ENCODE results near the gene TOM1L2.

DNA sequence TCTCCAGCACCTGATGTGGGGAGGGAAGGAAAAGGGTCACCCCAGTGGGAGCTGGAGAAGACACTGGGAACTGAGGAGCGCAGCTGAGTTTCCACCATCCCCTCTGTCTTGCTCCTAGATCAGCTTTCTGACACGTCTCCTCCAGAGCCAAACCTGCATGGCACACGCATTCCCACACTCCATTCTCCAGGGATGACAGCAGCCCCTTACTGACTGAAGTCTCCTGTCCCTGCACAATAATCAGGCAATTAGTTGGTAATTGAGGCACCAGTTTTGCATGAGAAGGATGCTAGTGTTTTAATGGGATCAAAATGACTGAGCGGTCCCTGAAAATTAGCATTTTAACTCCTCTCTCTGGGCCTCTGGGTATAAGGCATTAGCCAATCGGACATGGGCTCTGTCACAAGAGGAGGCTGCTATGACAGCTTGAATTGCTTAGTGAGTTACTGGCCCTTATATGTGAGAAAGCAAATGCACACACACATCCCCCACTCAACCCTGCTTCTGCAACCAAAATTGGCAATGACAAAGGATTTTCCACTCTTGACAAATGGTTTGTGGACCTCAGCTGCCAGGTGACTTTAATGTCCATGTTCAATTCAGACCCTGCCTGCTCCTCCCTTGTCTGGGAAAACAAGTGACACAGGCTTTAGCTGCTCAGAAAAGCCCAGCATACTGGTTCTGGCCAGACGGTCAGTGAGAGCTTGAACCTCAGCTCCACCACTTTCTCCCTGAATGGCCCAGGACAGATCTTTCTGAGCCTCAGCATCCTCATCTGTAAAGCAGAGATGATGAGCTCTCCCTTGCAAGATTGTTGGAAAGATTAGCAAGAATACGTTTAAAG is 78.2 kb downstream of the TOM1L2 start:
- no peak for TF ChIP-seq POLR2A (IDR thresholded peaks at IDR 0.05)
- TF ChIP-seq, protein P1, sequence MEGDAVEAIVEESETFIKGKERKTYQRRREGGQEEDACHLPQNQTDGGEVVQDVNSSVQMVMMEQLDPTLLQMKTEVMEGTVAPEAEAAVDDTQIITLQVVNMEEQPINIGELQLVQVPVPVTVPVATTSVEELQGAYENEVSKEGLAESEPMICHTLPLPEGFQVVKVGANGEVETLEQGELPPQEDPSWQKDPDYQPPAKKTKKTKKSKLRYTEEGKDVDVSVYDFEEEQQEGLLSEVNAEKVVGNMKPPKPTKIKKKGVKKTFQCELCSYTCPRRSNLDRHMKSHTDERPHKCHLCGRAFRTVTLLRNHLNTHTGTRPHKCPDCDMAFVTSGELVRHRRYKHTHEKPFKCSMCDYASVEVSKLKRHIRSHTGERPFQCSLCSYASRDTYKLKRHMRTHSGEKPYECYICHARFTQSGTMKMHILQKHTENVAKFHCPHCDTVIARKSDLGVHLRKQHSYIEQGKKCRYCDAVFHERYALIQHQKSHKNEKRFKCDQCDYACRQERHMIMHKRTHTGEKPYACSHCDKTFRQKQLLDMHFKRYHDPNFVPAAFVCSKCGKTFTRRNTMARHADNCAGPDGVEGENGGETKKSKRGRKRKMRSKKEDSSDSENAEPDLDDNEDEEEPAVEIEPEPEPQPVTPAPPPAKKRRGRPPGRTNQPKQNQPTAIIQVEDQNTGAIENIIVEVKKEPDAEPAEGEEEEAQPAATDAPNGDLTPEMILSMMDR (IDR thresholded peaks at IDR 0.05): no peak

Measured in heart left ventricle (tissue), 13 donors.